ENCODE measurements around the gene RNU6-9. TPM values are rescaled to one million over a fixed set of nuclear protein-coding genes. Genes with fewer than 3 reads are reported as not detected.
A peak's percentile ranks its signal among the peaks of the same experiment; 100 is the strongest.

RNU6-9 gene
- total and polyA plus RNA-seq, 2 of the 13 experiments (the other 11 are each of a cell fraction or from before 2014, with no cell fraction given), result under 0.01 TPM; not detected in 1

DNA sequence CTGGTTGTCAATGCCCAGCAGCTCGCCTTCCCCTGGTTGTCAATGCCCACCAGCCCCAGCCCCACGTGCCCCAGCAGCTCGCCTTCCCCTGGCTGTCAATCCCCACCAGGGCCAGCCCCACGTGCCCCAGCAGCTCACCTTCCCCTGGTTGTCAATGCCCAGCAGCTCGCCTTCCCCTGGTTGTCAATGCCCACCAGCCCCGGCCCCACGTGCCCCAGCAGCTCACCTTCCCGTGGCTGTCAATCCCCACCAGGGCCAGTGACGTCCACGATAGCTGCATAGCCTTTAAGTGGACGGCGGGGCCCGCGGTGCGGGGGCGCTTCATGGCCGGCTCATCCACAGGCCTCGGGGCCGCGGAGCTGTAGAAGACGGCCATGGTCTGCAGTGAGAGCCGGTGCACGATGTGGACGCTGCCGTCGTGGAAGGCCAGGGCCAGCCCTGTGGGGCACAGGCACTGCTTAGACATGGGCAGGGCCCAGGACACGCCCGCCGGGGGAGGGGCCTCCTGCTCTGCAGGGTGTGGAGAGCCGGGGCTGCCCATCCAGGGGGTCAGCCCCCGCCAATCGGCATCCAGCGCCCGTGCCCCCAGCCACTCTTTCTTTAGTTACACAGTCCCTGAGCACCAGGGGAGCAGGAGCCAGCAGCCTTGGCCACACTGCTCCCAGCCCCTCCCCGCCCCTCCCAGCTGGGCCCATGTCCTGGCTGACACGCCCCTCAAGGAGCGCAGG is 13.4 kb upstream of the RNU6-9 start (continued):
- TF ChIP-seq, protein P1, sequence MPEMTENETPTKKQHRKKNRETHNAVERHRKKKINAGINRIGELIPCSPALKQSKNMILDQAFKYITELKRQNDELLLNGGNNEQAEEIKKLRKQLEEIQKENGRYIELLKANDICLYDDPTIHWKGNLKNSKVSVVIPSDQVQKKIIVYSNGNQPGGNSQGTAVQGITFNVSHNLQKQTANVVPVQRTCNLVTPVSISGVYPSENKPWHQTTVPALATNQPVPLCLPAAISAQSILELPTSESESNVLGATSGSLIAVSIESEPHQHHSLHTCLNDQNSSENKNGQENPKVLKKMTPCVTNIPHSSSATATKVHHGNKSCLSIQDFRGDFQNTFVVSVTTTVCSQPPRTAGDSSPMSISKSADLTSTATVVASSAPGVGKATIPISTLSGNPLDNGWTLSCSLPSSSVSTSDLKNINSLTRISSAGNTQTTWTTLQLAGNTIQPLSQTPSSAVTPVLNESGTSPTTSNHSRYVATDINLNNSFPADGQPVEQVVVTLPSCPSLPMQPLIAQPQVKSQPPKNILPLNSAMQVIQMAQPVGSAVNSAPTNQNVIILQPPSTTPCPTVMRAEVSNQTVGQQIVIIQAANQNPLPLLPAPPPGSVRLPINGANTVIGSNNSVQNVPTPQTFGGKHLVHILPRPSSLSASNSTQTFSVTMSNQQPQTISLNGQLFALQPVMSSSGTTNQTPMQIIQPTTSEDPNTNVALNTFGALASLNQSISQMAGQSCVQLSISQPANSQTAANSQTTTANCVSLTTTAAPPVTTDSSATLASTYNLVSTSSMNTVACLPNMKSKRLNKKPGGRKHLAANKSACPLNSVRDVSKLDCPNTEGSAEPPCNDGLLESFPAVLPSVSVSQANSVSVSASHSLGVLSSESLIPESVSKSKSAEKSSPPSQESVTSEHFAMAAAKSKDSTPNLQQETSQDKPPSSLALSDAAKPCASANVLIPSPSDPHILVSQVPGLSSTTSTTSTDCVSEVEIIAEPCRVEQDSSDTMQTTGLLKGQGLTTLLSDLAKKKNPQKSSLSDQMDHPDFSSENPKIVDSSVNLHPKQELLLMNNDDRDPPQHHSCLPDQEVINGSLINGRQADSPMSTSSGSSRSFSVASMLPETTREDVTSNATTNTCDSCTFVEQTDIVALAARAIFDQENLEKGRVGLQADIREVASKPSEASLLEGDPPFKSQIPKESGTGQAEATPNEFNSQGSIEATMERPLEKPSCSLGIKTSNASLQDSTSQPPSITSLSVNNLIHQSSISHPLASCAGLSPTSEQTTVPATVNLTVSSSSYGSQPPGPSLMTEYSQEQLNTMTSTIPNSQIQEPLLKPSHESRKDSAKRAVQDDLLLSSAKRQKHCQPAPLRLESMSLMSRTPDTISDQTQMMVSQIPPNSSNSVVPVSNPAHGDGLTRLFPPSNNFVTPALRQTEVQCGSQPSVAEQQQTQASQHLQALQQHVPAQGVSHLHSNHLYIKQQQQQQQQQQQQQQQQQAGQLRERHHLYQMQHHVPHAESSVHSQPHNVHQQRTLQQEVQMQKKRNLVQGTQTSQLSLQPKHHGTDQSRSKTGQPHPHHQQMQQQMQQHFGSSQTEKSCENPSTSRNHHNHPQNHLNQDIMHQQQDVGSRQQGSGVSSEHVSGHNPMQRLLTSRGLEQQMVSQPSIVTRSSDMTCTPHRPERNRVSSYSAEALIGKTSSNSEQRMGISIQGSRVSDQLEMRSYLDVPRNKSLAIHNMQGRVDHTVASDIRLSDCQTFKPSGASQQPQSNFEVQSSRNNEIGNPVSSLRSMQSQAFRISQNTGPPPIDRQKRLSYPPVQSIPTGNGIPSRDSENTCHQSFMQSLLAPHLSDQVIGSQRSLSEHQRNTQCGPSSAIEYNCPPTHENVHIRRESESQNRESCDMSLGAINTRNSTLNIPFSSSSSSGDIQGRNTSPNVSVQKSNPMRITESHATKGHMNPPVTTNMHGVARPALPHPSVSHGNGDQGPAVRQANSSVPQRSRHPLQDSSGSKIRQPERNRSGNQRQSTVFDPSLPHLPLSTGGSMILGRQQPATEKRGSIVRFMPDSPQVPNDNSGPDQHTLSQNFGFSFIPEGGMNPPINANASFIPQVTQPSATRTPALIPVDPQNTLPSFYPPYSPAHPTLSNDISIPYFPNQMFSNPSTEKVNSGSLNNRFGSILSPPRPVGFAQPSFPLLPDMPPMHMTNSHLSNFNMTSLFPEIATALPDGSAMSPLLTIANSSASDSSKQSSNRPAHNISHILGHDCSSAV (CRISPR knock-in tag; IDR thresholded peaks at IDR 0.05; ENCODE audit: borderline replicate concordance), result no peak

DNA sequence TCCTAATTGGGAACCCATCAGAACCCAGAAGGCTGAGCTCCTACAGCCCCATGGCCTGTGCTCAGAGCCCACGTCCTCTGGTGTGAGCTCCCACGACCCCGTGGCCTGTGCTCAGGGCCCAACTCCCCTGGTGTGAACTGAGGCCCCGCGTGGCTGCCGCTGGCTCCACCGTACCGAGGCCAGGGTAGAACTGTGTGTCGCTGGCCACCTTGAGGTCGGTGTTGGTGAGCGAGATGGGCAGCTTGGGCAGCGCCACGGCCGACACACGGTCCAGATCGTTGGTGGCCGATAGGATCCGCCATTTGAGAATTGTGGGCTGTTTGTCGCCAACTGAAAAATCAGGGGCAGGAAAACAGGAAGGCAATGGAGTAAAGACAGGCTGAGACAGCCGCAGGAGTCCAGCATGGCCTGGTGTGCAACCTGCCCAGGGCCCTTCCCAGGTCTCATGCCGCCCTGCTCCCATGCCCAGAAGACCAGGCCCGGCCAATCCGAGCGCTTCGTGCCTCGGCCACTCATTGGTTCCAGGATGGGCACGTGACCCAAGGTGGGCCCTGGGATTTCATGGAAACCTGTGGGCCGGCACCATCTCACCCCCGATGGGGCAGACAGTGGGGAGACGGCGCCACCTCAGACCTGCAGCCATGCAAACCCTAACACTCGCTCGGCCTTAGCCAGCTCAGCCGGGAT is 11.8 kb upstream of the RNU6-9 start:
- peak; percentile 44; the same call in 1 of the 2 replicates for TF ChIP-seq RBFOX2 (IDR thresholded peaks at IDR 0.05; ENCODE audit: low read depth, low read length)
- TF ChIP-seq AGO2 (optimal IDR thresholded peaks at IDR 0.05; ENCODE audit: low read depth, low read length), result peak; percentile 51
- no peak for TF ChIP-seq NFE2 (CRISPR knock-in tag; IDR thresholded peaks at IDR 0.05)
- in situ Hi-C loops (cut with HindIII; ENCODE audit: extremely low pct_ligation_motif_present, low pct_unique_long_range_greater_than_20kb) (no loop called here), intact Hi-C loops (cut with micrococcal nuclease; ENCODE audit: unreplicated experiment) (no loop called here)
- H3K79me2 ChIP-seq (ENCODE audit: insufficient read depth, low read length), result no peaks in the 10 kb centered on the region
- no peaks in the 10 kb centered on the region for H3K27me3 ChIP-seq (ENCODE audit: control insufficient read depth in 1 of 2, insufficient read depth in 2 of 2, low read length in 2 of 2)
- ATAC-seq, result no peak
- H3K9ac ChIP-seq (ENCODE audit: insufficient read depth, low read depth, low read length), result no peak overlapping the region
- FAIRE-seq, result no peak
- no peaks in the 10 kb centered on the region for H3K9me3 ChIP-seq (ENCODE audit: low read length)
- WGBS (ENCODE audit: low lambda C conversion rate), result 93% methylated on average over 13 of the region's 34 CpGs
- POLR2A ChIA-PET, result no interaction called here
- no peak overlapping the region for H3K27ac ChIP-seq (ENCODE audit: extremely low read length, insufficient read depth, low read length)
- BruUV-seq (replicated peaks), result no TSS peak
- no peak overlapping the region for H2AFZ ChIP-seq (ENCODE audit: low read length)
- CTCF ChIA-PET (ENCODE audit: low intra/inter-chr PET ratio, low total read pairs), result no interaction called here
- H3K4me3 ChIP-seq (replicated peaks in 1 of 3; ENCODE audit: insufficient read depth in 1 of 3, low read depth in 2 of 3, low read length in 3 of 3), result no peak overlapping the region
- H3K4me2 ChIP-seq (ENCODE audit: low read depth, low read length), result no peak overlapping the region
- DNase-seq (ENCODE audit: low spot score), result no peak
- H4K20me1 ChIP-seq (ENCODE audit: insufficient read depth, low read length), result no peaks in the 10 kb centered on the region
- H3K36me3 ChIP-seq (replicated peaks in 1 of 2; ENCODE audit: control insufficient read depth in 1 of 2, insufficient read depth in 2 of 2, low read length in 2 of 2), result peaks cover 16 to 27% of the 10 kb centered on the region in 2 experiments; a peak in 4 of 5 replicates
- H3K4me1 ChIP-seq (ENCODE audit: insufficient read depth, low read length), result 0 out of 2 replicates have a peak, but pooled peaks cover under 1% of the 10 kb centered on the region

Data from HepG2 (cell line).